ENCODE measurements around the gene DLG2. TPM values are rescaled to one million over a fixed set of nuclear protein-coding genes. Genes with fewer than 3 reads are reported as not detected.
"Not testable (repeated sequence)": the region's sequence is repeated elsewhere in the genome, so short reads cannot be mapped to it uniquely, and the experiment has no call there.

The DLG2 gene
- total RNA-seq, 1 donor from 2014 or later = 5.1 TPM

GRCh38 chr11:83427501-83427900 is 2199.6 kb downstream of the DLG2 start:
- Mint-ChIP-seq H3K9me3 (ENCODE audit: unreplicated experiment) (no peaks in the 10 kb centered on the region), H3K4me1 (ENCODE audit: unreplicated experiment) (peaks cover 5% of the 10 kb centered on the region), H3K4me3 (ENCODE audit: unreplicated experiment) (no peak overlapping the region), H3K27me3 (ENCODE audit: unreplicated experiment) (no peaks in the 10 kb centered on the region), H3K27ac (ENCODE audit: unreplicated experiment) (no peak overlapping the region), H3K36me3 (ENCODE audit: low read depth, unreplicated experiment) (no peaks in the 10 kb centered on the region)
- no peak for DNase-seq (ENCODE audit: low spot score)
- TF ChIP-seq CTCF (IDR thresholded peaks at IDR 0.05; ENCODE audit: unreplicated experiment) = no peak

- TF ChIP-seq CTCF (IDR thresholded peaks at IDR 0.05; ENCODE audit: unreplicated experiment) = no peak
- Mint-ChIP-seq H3K4me1 (ENCODE audit: unreplicated experiment) (no peaks in the 10 kb centered on the region), H3K9me3 (ENCODE audit: unreplicated experiment) (no peaks in the 10 kb centered on the region), H3K36me3 (ENCODE audit: low read depth, unreplicated experiment) (no peaks in the 10 kb centered on the region), H3K27me3 (ENCODE audit: unreplicated experiment) (peaks cover 3% of the 10 kb centered on the region), H3K27ac (ENCODE audit: unreplicated experiment) (no peak overlapping the region), H3K4me3 (ENCODE audit: unreplicated experiment) (no peak overlapping the region)
- DNase-seq (ENCODE audit: low spot score) = no peak
These were observed 2202.0 kb downstream of the DLG2 start for GRCh38 chr11:83425137-83425466.

- H3K27ac Mint-ChIP-seq (ENCODE audit: unreplicated experiment) = no peak overlapping the region
These were observed 2202.6 kb downstream of the DLG2 start for GRCh38 chr11:83424376-83425136.

GRCh38 chr11:83422641-83423040 is 2204.5 kb downstream of the DLG2 start:
- H3K27ac Mint-ChIP-seq (ENCODE audit: unreplicated experiment); H3K4me3 Mint-ChIP-seq (ENCODE audit: unreplicated experiment); DNase-seq (ENCODE audit: low spot score); H3K36me3 Mint-ChIP-seq (ENCODE audit: low read depth, unreplicated experiment); H3K9me3 Mint-ChIP-seq (ENCODE audit: unreplicated experiment); H3K27me3 Mint-ChIP-seq (ENCODE audit: unreplicated experiment); H3K4me1 Mint-ChIP-seq (ENCODE audit: unreplicated experiment): not testable (repeated sequence)

More at GRCh38 chr11:83424376-83425136, 2202.6 kb downstream of the DLG2 start:
- H3K9me3 Mint-ChIP-seq (ENCODE audit: unreplicated experiment) = no peaks in the 10 kb centered on the region
- no peak for DNase-seq (ENCODE audit: low spot score)
- H3K27me3 Mint-ChIP-seq (ENCODE audit: unreplicated experiment) = peaks cover 3% of the 10 kb centered on the region
- H3K4me1 Mint-ChIP-seq (ENCODE audit: unreplicated experiment) = no peaks in the 10 kb centered on the region
- no peak for TF ChIP-seq CTCF (IDR thresholded peaks at IDR 0.05; ENCODE audit: unreplicated experiment)
- H3K36me3 Mint-ChIP-seq (ENCODE audit: low read depth, unreplicated experiment) = no peaks in the 10 kb centered on the region
- H3K4me3 Mint-ChIP-seq (ENCODE audit: unreplicated experiment) = no peak overlapping the region

- H3K27me3 Mint-ChIP-seq (ENCODE audit: unreplicated experiment) = peaks cover 2% of the 10 kb centered on the region
- H3K27ac Mint-ChIP-seq (ENCODE audit: unreplicated experiment) = no peak overlapping the region
- H3K4me3 Mint-ChIP-seq (ENCODE audit: unreplicated experiment) = no peak overlapping the region
- no peak for DNase-seq (ENCODE audit: low spot score)
- TF ChIP-seq CTCF (IDR thresholded peaks at IDR 0.05; ENCODE audit: unreplicated experiment) = no peak
- H3K4me1 Mint-ChIP-seq (ENCODE audit: unreplicated experiment) = no peaks in the 10 kb centered on the region
- H3K36me3 Mint-ChIP-seq (ENCODE audit: low read depth, unreplicated experiment) = no peaks in the 10 kb centered on the region
- no peaks in the 10 kb centered on the region for H3K9me3 Mint-ChIP-seq (ENCODE audit: unreplicated experiment)
These were observed 2216.3 kb downstream of the DLG2 start for GRCh38 chr11:83410605-83411565.
